SK-N-MC (cell line): Measurements from ENCODE around the gene ZMYND15.

Experiments used
- FOXP2 ChIP-seq: optimal IDR thresholded peaks from 2 replicates; pipeline ENCODE3; 2011; ENCODE audit warnings: mild to moderate bottlenecking, moderate library complexity; ENCODE audit not compliant: insufficient read depth; ENCODE audit errors: extremely low read length, control extremely low read depth
- POLR2AphosphoS5 ChIP-seq: IDR thresholded peaks from 2 replicates; pipeline ENCODE4 v1.6.1; 2012; ENCODE audit warnings: mild to moderate bottlenecking, low read depth, low read length, borderline replicate concordance

DNA sequence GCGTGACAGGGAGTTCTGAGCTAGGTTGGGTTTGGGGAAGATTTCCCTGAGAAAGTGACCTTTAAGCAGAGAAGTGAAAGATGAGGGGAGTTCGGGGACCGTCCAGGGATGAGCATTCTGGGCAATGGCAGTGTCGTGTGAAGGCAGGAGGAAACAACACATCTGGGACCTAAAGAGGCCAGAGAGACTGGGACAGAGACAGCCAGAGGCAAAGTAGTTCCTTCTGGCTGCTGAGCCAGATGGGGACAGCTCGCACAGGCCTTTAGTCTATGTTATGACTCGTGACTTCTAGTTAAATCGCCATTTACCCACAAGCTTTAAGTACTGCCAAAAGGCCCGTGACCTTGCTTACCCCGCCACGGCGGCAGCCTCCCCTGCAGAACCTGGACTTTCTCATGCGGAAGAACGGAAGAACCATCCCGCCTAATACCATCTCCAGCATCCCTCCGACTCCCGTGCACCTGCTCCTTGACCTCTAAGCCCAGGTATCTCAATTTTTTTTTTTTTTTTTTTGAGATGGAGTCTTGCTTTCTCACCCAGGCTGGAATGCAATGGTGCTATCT, 16.9 kb upstream of the ZMYND15 start:
- TF ChIP-seq POLR2AphosphoS5: no peak
- TF ChIP-seq FOXP2: no peak
